GM23338 (cell line): ENCODE results near the gene CADPS2.

ENCODE experiments used
- CREB1 ChIP-seq: fragments of 250-450 bp; sonication (Bioruptor Pico); IDR thresholded peaks from 2 replicates; pipeline ENCODE4 v1.5.0; 2020; ENCODE audit warnings: low read depth, mild to moderate bottlenecking, moderate library complexity
- EZH2 ChIP-seq: fragments of 200-600 bp; sonication (generic); IDR thresholded peaks from one replicate; pipeline ENCODE4 v1.8.0; 2017; ENCODE audit warnings: antibody characterized with exemption, mild to moderate bottlenecking, low read depth; ENCODE audit not compliant: unreplicated experiment
- EZH2phosphoT487 ChIP-seq: fragments of 200-600 bp; sonication (generic); IDR thresholded peaks from one replicate; pipeline ENCODE4 v1.8.1; 2018; ENCODE audit warnings: antibody characterized with exemption; ENCODE audit not compliant: unreplicated experiment
- JUNB ChIP-seq: IDR thresholded peaks from one replicate; pipeline ENCODE4 v1.6.1; 2016; ENCODE audit warnings: antibody characterized with exemption; ENCODE audit not compliant: unreplicated experiment
- NANOG ChIP-seq: IDR thresholded peaks from 2 replicates; pipeline ENCODE4 v1.6.1; 2016; ENCODE audit warnings: antibody characterized with exemption, borderline replicate concordance
- POLR2AphosphoS5 ChIP-seq: IDR thresholded peaks from 2 replicates; pipeline ENCODE4 v1.6.1; 2016; ENCODE audit warnings: antibody characterized with exemption, low read depth
- STAT1 ChIP-seq: IDR thresholded peaks from one replicate; pipeline ENCODE4 v1.6.1; 2016; ENCODE audit warnings: antibody characterized with exemption; ENCODE audit not compliant: unreplicated experiment
- ZNF114 ChIP-seq: fragments of 250-450 bp; sonication (Bioruptor Pico); IDR thresholded peaks from 2 replicates; pipeline ENCODE4 v1.5.0; 2020; ENCODE audit warnings: mild to moderate bottlenecking, moderate library complexity
- ZNF331 ChIP-seq: fragments of 250-450 bp; sonication (Bioruptor Pico); IDR thresholded peaks from 2 replicates; pipeline ENCODE4 v1.5.0; 2020; ENCODE audit warnings: low read depth, mild to moderate bottlenecking, moderate library complexity
- TF ChIP-seq, protein P1 (sequence below), 2 experiments: fragments of 200-600 bp in 1 of 2; sonication (generic) in 1 of 2; conservative IDR thresholded peaks; 2 replicates each; pipeline versions ENCODE4 v1.5.1 to v1.6.1; 2016 to 2017; ENCODE audit warnings: antibody characterized with exemption in 2 of 2, low read depth in 2 of 2, mild to moderate bottlenecking in 2 of 2, moderate library complexity in 1 of 2
- TF ChIP-seq, protein P2 (sequence below): IDR thresholded peaks from one replicate; pipeline ENCODE4 v1.6.1; 2018; ENCODE audit warnings: antibody characterized with exemption; ENCODE audit not compliant: unreplicated experiment
- TF ChIP-seq, protein P3 (sequence below): fragments of 250-450 bp; sonication (Bioruptor Pico); IDR thresholded peaks from 2 replicates; pipeline ENCODE4 v1.5.0; 2020; ENCODE audit warnings: mild to moderate bottlenecking, moderate library complexity
- TF ChIP-seq, protein P4 (sequence below): IDR thresholded peaks from 2 replicates; pipeline ENCODE4 v1.6.1; 2016; ENCODE audit warnings: antibody characterized with exemption

DNA sequence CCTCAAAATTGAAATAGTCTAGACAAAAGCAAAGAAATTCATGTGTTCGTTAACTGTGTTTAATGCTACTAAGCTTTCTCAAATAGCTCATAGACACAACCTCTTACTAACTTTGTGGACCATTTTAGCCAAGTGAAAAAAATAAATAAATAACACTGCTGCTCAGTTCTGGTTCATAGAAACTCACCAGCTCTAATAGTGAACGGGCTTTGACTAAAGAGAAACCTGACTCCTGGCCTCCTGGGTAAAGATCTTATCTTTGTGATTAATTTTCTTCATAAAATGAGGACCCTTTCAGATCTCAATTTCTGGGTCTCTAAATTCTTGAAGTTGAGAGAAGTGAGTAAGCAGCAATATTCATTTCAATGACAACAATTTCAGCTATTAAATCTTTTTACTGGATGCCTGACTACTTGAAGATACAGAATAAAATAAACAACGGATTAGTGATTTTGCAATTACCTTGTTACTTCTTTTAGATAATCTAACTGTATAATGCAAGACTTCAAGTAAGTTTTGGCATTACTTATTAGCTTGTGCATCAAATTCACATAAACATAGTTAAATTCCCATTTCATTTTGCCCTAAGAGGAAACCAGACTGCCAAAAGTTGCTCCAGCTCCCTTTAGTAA is 3.1 kb downstream of the CADPS2 start:
- TF ChIP-seq, protein P1, sequence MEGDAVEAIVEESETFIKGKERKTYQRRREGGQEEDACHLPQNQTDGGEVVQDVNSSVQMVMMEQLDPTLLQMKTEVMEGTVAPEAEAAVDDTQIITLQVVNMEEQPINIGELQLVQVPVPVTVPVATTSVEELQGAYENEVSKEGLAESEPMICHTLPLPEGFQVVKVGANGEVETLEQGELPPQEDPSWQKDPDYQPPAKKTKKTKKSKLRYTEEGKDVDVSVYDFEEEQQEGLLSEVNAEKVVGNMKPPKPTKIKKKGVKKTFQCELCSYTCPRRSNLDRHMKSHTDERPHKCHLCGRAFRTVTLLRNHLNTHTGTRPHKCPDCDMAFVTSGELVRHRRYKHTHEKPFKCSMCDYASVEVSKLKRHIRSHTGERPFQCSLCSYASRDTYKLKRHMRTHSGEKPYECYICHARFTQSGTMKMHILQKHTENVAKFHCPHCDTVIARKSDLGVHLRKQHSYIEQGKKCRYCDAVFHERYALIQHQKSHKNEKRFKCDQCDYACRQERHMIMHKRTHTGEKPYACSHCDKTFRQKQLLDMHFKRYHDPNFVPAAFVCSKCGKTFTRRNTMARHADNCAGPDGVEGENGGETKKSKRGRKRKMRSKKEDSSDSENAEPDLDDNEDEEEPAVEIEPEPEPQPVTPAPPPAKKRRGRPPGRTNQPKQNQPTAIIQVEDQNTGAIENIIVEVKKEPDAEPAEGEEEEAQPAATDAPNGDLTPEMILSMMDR (conservative IDR thresholded peaks at IDR 0.05; ENCODE audit: low read depth in 2 of 2): no peak
- TF ChIP-seq EZH2: no peak
- no peak for TF ChIP-seq ZNF114 (CRISPR knock-in tag)
- no peak for TF ChIP-seq EZH2phosphoT487
- TF ChIP-seq, protein P2, sequence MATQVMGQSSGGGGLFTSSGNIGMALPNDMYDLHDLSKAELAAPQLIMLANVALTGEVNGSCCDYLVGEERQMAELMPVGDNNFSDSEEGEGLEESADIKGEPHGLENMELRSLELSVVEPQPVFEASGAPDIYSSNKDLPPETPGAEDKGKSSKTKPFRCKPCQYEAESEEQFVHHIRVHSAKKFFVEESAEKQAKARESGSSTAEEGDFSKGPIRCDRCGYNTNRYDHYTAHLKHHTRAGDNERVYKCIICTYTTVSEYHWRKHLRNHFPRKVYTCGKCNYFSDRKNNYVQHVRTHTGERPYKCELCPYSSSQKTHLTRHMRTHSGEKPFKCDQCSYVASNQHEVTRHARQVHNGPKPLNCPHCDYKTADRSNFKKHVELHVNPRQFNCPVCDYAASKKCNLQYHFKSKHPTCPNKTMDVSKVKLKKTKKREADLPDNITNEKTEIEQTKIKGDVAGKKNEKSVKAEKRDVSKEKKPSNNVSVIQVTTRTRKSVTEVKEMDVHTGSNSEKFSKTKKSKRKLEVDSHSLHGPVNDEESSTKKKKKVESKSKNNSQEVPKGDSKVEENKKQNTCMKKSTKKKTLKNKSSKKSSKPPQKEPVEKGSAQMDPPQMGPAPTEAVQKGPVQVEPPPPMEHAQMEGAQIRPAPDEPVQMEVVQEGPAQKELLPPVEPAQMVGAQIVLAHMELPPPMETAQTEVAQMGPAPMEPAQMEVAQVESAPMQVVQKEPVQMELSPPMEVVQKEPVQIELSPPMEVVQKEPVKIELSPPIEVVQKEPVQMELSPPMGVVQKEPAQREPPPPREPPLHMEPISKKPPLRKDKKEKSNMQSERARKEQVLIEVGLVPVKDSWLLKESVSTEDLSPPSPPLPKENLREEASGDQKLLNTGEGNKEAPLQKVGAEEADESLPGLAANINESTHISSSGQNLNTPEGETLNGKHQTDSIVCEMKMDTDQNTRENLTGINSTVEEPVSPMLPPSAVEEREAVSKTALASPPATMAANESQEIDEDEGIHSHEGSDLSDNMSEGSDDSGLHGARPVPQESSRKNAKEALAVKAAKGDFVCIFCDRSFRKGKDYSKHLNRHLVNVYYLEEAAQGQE: no peak
- TF ChIP-seq POLR2AphosphoS5: no peak
- no peak for TF ChIP-seq CREB1 (CRISPR knock-in tag)
- no peak for TF ChIP-seq JUNB
- no peak for TF ChIP-seq STAT1
- TF ChIP-seq, protein P3, sequence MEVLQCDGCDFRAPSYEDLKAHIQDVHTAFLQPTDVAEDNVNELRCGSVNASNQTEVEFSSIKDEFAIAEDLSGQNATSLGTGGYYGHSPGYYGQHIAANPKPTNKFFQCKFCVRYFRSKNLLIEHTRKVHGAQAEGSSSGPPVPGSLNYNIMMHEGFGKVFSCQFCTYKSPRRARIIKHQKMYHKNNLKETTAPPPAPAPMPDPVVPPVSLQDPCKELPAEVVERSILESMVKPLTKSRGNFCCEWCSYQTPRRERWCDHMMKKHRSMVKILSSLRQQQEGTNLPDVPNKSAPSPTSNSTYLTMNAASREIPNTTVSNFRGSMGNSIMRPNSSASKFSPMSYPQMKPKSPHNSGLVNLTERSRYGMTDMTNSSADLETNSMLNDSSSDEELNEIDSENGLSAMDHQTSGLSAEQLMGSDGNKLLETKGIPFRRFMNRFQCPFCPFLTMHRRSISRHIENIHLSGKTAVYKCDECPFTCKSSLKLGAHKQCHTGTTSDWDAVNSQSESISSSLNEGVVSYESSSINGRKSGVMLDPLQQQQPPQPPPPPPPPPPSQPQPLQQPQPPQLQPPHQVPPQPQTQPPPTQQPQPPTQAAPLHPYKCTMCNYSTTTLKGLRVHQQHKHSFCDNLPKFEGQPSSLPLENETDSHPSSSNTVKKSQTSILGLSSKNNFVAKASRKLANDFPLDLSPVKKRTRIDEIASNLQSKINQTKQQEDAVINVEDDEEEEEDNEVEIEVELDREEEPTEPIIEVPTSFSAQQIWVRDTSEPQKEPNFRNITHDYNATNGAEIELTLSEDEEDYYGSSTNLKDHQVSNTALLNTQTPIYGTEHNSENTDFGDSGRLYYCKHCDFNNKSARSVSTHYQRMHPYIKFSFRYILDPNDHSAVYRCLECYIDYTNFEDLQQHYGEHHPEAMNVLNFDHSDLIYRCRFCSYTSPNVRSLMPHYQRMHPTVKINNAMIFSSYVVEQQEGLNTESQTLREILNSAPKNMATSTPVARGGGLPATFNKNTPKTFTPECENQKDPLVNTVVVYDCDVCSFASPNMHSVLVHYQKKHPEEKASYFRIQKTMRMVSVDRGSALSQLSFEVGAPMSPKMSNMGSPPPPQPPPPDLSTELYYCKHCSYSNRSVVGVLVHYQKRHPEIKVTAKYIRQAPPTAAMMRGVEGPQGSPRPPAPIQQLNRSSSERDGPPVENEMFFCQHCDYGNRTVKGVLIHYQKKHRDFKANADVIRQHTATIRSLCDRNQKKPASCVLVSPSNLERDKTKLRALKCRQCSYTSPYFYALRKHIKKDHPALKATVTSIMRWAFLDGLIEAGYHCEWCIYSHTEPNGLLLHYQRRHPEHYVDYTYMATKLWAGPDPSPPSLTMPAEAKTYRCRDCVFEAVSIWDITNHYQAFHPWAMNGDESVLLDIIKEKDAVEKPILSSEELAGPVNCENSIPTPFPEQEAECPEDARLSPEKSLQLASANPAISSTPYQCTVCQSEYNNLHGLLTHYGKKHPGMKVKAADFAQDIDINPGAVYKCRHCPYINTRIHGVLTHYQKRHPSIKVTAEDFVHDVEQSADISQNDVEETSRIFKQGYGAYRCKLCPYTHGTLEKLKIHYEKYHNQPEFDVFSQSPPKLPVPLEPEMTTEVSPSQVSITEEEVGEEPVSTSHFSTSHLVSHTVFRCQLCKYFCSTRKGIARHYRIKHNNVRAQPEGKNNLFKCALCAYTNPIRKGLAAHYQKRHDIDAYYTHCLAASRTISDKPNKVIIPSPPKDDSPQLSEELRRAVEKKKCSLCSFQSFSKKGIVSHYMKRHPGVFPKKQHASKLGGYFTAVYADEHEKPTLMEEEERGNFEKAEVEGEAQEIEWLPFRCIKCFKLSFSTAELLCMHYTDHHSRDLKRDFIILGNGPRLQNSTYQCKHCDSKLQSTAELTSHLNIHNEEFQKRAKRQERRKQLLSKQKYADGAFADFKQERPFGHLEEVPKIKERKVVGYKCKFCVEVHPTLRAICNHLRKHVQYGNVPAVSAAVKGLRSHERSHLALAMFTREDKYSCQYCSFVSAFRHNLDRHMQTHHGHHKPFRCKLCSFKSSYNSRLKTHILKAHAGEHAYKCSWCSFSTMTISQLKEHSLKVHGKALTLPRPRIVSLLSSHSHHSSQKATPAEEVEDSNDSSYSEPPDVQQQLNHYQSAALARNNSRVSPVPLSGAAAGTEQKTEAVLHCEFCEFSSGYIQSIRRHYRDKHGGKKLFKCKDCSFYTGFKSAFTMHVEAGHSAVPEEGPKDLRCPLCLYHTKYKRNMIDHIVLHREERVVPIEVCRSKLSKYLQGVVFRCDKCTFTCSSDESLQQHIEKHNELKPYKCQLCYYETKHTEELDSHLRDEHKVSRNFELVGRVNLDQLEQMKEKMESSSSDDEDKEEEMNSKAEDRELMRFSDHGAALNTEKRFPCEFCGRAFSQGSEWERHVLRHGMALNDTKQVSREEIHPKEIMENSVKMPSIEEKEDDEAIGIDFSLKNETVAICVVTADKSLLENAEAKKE: no peak
- TF ChIP-seq, protein P4, sequence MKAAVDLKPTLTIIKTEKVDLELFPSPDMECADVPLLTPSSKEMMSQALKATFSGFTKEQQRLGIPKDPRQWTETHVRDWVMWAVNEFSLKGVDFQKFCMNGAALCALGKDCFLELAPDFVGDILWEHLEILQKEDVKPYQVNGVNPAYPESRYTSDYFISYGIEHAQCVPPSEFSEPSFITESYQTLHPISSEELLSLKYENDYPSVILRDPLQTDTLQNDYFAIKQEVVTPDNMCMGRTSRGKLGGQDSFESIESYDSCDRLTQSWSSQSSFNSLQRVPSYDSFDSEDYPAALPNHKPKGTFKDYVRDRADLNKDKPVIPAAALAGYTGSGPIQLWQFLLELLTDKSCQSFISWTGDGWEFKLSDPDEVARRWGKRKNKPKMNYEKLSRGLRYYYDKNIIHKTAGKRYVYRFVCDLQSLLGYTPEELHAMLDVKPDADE: no peak
- no peak for TF ChIP-seq NANOG
- TF ChIP-seq ZNF331 (CRISPR knock-in tag): no peak
